HepG2 (cell line): Measurements from ENCODE around the gene ABCC1. TPM values are rescaled to one million over a fixed set of nuclear protein-coding genes. Genes with fewer than 3 reads are reported as not detected.

Experiments used
- ATF7-NPFF ChIP-seq: sonication (generic); formaldehyde crosslinking; IDR thresholded peaks from 2 replicates; pipeline ENCODE4 v1.8.1; 2023; ENCODE audit warnings: mild to moderate bottlenecking, low read depth, missing genetic modification reagents, moderate library complexity
- FOXK2 ChIP-seq: fragments of 450-650 bp; IDR thresholded peaks from 2 replicates; pipeline ENCODE4 v1.6.1; 2016
- HHEX ChIP-seq: IDR thresholded peaks from 2 replicates; pipeline ENCODE4 v1.6.1; 2016; ENCODE audit warnings: control low read depth
- KDM6A ChIP-seq: IDR thresholded peaks from 2 replicates; pipeline ENCODE4 v1.6.1; 2016; ENCODE audit warnings: low read depth
- MTF2 ChIP-seq: sonication (generic); formaldehyde crosslinking; IDR thresholded peaks from 2 replicates; pipeline ENCODE4 v1.5.0; 2020; ENCODE audit warnings: missing genetic modification reagents, borderline replicate concordance
- NCOR1 ChIP-seq: fragments of 200-600 bp; sonication (generic); IDR thresholded peaks from 2 replicates; pipeline ENCODE4 v1.7.0; 2017; ENCODE audit warnings: antibody characterized with exemption, low read length, borderline replicate concordance
- NFATC3 ChIP-seq: sonication (generic); formaldehyde crosslinking; IDR thresholded peaks from 2 replicates; pipeline ENCODE4 v1.5.1; 2020; ENCODE audit warnings: mild to moderate bottlenecking, missing genetic modification reagents
- NFYC ChIP-seq: IDR thresholded peaks from 2 replicates; pipeline ENCODE4 v1.6.1; 2016; ENCODE audit warnings: missing genetic modification reagents, missing compliant biosample characterization
- PRDM15 ChIP-seq: sonication (generic); formaldehyde crosslinking; IDR thresholded peaks from 2 replicates; pipeline ENCODE4 v1.4.0; 2020; ENCODE audit warnings: missing genetic modification reagents
- PREB ChIP-seq: sonication (generic); formaldehyde crosslinking; IDR thresholded peaks from 2 replicates; pipeline ENCODE4 v1.4.0; 2020; ENCODE audit warnings: missing genetic modification reagents
- SMAD1 ChIP-seq: sonication (generic); formaldehyde crosslinking; IDR thresholded peaks from 2 replicates; pipeline ENCODE4 v1.4.0; 2020; ENCODE audit warnings: missing genetic modification reagents, low read depth, mild to moderate bottlenecking, borderline replicate concordance
- SMAD3 ChIP-seq: sonication (generic); formaldehyde crosslinking; IDR thresholded peaks from 2 replicates; pipeline ENCODE4 v1.4.0; 2020; ENCODE audit warnings: missing genetic modification reagents
- SPEN ChIP-seq: sonication (generic); formaldehyde crosslinking; IDR thresholded peaks from 2 replicates; pipeline ENCODE4 v1.5.1; 2020; ENCODE audit warnings: low read depth, mild to moderate bottlenecking, missing genetic modification reagents
- TCF7 ChIP-seq: sonication (generic); IDR thresholded peaks from 2 replicates; pipeline ENCODE4 v1.6.1; 2016; ENCODE audit warnings: antibody characterized with exemption, low read depth
- U2AF2 ChIP-seq: fragments of 200-400 bp; formaldehyde crosslinking; IDR thresholded peaks from 2 replicates; pipeline ENCODE4 v1.6.1; 2017; ENCODE audit warnings: low read depth, mild to moderate bottlenecking, low read length
- ZBTB34 ChIP-seq: sonication (generic); formaldehyde crosslinking; IDR thresholded peaks from 2 replicates; pipeline ENCODE4 v1.8.0; 2022; ENCODE audit warnings: mild to moderate bottlenecking, missing genetic modification reagents
- ZBTB42 ChIP-seq: sonication (generic); formaldehyde crosslinking; IDR thresholded peaks from 2 replicates; pipeline ENCODE4 v1.5.0; 2020; ENCODE audit warnings: mild to moderate bottlenecking, missing genetic modification reagents
- ZNF160 ChIP-seq: sonication (generic); formaldehyde crosslinking; IDR thresholded peaks from 2 replicates; pipeline ENCODE4 v1.8.0; 2022; ENCODE audit warnings: mild to moderate bottlenecking, inconsistent platforms, missing genetic modification reagents
- ZNF24 ChIP-seq: fragments of 450-650 bp; IDR thresholded peaks from 2 replicates; pipeline ENCODE4 v1.6.1; 2017; ENCODE audit warnings: antibody characterized with exemption, mild to moderate bottlenecking
- ZNF510 ChIP-seq: sonication (generic); formaldehyde crosslinking; IDR thresholded peaks from 2 replicates; pipeline ENCODE4 v1.4.0; 2020; ENCODE audit warnings: low read depth, mild to moderate bottlenecking, missing genetic modification reagents
- ZNF552 ChIP-seq: sonication (generic); formaldehyde crosslinking; IDR thresholded peaks from 2 replicates; pipeline ENCODE4 v1.9.0; 2022; ENCODE audit warnings: missing genetic modification reagents, mild to moderate bottlenecking, borderline replicate concordance
- ZNF629 ChIP-seq: sonication (generic); formaldehyde crosslinking; conservative IDR thresholded peaks from 2 replicates; pipeline ENCODE4 v1.5.0; 2020; ENCODE audit warnings: missing genetic modification reagents
- ZUFSP ChIP-seq: sonication (generic); formaldehyde crosslinking; IDR thresholded peaks from 2 replicates; pipeline ENCODE4 v1.9.0; 2021; ENCODE audit warnings: missing genetic modification reagents, mild to moderate bottlenecking, borderline replicate concordance
- polyA plus RNA-seq, 8 experiments: library from polyadenylated mRNA; depleted of rRNA in 3 of 8; stranded (reverse) in 7 of 8; unstranded in 1 of 8; fragments of >200 nt; fragmentation: Illumina TruSeq in 4 of 8; extraction: Trizol in 4 of 8; gene quantifications; 2 replicates each; pipeline versions ENCODE4 v1.2.1 to v1.2.3, GENCODE V29; 2011 to 2016; ENCODE audit warnings: low read depth in 4 of 8, missing spikeins in 1 of 8, mixed read lengths in 1 of 8; ENCODE audit not compliant: insufficient read depth in 1 of 8
- total RNA-seq, 5 experiments: library from RNA; depleted of rRNA; stranded (reverse); fragments of >200 nt; fragmentation: Illumina TruSeq; extraction: Trizol; gene quantifications; 2 replicates each; pipeline ENCODE4 v1.2.3, GENCODE V29; 2016; ENCODE audit warnings: low read depth in 1 of 5

The ABCC1 gene
- total and polyA plus RNA-seq, 2 of the 13 experiments (the other 11 are each of a cell fraction or from before 2014, with no cell fraction given): 13.0 to 30.6 TPM

- TF ChIP-seq ZUFSP (no peak), SMAD1 (CRISPR knock-in tag) (no peak), U2AF2 (no peak), TCF7 (no peak), PREB (CRISPR knock-in tag) (no peak), HHEX (CRISPR knock-in tag) (no peak; the same call in 1 of the 2 replicates), ZBTB42 (CRISPR knock-in tag) (no peak), NFYC (CRISPR knock-in tag) (no peak), MTF2 (CRISPR knock-in tag) (no peak), ZNF510 (CRISPR knock-in tag) (no peak), NFATC3 (no peak), FOXK2 (peak; percentile 96), ZNF24 (no peak), SMAD3 (CRISPR knock-in tag) (peak; percentile 87), KDM6A (no peak), PRDM15 (CRISPR knock-in tag) (0 out of 2 replicates have a peak, but pooled peaks have one; percentile 30), ZNF552 (no peak), ATF7-NPFF (CRISPR knock-in tag) (no peak), ZBTB34 (peak; percentile 44; the same call in 1 of the 2 replicates), ZNF629 (CRISPR knock-in tag) (no peak), NCOR1 (peak; percentile 50; the same call in 1 of the 2 replicates), ZNF160 (CRISPR knock-in tag) (no peak), SPEN (CRISPR knock-in tag) (no peak)
Measured at GRCh38 chr16:16014329-16015224, 65.2 kb downstream of the ABCC1 start (continued).
